Vagina (tissue), 2 donors: Measurements from ENCODE around the gene MAST4.

Experiments used
- POLR2A ChIP-seq, 2 donors: fragments of 450-650 bp; IDR thresholded peaks; one replicate each; pipeline ENCODE4 v1.6.1; 2017; ENCODE audit warnings: antibody characterized with exemption in 2 of 2, mild to moderate bottlenecking in 2 of 2, moderate library complexity in 2 of 2
- TF ChIP-seq, protein P1 (sequence below), 3 experiments: fragments of 450-650 bp in 2 of 3; fragments of 200-600 bp in 1 of 3; sonication (generic) in 1 of 3; IDR thresholded peaks; one replicate each; pipeline ENCODE4 v1.5.1; 2017 to 2019; ENCODE audit warnings: antibody characterized with exemption in 3 of 3, mild to moderate bottlenecking in 2 of 3, moderate library complexity in 2 of 3

GRCh38 chr5:66989286-66989685, 393.1 kb downstream of the MAST4 start:
- TF ChIP-seq, protein P1, sequence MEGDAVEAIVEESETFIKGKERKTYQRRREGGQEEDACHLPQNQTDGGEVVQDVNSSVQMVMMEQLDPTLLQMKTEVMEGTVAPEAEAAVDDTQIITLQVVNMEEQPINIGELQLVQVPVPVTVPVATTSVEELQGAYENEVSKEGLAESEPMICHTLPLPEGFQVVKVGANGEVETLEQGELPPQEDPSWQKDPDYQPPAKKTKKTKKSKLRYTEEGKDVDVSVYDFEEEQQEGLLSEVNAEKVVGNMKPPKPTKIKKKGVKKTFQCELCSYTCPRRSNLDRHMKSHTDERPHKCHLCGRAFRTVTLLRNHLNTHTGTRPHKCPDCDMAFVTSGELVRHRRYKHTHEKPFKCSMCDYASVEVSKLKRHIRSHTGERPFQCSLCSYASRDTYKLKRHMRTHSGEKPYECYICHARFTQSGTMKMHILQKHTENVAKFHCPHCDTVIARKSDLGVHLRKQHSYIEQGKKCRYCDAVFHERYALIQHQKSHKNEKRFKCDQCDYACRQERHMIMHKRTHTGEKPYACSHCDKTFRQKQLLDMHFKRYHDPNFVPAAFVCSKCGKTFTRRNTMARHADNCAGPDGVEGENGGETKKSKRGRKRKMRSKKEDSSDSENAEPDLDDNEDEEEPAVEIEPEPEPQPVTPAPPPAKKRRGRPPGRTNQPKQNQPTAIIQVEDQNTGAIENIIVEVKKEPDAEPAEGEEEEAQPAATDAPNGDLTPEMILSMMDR (IDR thresholded peaks at IDR 0.05) = no peak
- no peak for TF ChIP-seq POLR2A (IDR thresholded peaks at IDR 0.05)
